HG03520 (cell line): ENCODE results near the gene GRAMD1B.
"Not testable (repeated sequence)": the region's sequence is repeated elsewhere in the genome, so short reads cannot be mapped to it uniquely, and the experiment has no call there.

Experiments used
- ATAC-seq: cut with Tn5 transposase; IDR thresholded peaks from one replicate; pipeline ENCODE4 v1.9.1; 2021; ENCODE audit warnings: mild to moderate bottlenecking, moderate library complexity; ENCODE audit not compliant: unreplicated experiment

The GRAMD1B gene

DNA sequence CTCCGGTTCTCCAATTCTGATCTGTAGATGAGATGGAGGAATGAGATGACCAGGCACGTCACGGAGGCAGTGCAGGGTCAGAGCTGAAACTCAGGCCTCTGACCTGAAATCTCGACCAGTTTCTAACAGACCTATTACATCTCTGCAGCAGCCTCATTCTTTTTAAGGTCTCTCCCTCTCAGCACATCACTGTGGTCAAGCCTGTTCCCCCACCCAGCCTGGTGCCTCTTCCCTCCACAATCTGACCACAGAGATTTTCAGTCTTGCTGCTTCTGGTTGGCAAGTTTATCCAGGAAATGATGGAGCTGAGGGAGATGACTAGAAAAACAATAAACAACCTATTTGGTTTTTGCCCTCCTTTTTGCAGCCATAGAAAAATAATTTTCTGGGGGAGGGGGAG lies 9.5 kb downstream of the GRAMD1B start:
- ATAC-seq: no peak

DNA sequence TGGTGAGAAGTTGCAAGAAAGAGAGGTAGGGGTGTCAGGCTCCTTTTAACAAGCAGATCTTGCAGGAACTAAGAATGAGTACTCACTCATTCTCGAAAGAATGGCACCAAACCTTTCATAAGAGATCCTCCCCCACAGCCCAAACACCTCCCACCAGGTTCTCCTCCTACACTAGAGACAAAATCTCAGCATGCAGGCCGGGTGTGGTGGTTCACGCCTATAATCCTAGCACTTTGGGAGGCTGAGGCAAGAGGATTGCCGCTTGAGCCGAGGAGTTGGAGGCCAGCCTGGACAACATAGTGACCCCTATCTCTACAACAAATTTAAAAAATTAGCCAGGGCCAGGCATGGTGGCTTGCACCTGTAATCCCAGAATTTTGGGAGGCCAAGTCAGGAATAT lies 11.1 kb downstream of the GRAMD1B start:
- ATAC-seq: no peak

DNA sequence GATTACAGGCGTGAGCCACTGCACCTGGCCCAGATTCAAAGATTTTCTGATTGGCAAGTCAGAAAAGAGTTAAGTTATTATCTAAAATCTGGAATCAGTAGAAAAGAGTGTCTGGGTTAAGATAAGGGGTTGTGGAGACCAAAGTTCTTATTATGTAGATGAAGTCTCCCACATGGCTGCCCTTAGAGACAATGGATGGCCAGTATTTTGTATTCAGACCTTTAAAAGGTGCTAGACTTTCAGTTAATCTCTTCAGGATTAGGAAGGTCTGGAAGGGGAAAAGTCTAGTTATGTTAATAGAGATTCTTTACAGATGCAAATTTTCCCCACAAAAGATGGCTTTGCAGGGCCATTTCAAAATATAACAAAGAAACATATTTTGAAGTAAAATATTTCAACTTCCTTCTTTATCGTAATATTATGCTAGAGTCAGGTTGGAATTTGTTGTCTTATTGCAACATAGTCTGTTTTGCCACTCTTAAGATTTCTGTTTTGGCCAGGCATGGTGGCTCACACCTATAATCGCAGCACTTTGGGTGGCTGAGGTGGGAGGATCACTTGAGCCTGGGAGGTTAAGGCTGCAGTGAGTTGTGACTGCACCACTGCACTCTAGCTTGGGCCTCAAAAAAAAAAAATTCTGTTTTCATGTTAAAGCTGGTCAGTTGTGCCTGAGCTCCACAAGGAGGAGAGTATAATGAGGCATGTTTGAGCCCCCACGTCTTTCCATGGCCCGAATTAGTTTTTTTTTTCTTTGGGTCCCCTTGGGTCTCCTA lies 14.0 kb downstream of the GRAMD1B start:
- no peak for ATAC-seq

DNA sequence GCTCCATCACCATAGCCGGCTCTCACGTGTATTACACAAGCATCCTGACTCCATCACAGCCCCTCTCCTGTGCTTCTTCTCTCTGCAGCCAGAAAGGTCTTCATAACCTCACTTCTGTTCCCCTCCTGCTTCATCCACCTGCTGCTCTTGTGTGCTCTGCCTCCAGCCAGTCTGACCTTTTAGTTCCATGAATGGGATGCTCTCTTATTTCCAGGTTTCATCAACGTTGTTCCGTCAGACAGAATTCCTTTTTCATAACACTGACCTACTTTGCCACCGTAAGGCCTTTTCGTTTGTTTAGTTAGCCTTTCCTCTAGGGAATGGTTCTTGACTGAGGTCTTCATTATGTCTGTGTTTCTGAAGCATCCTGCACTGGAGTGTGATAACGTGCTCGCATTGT lies 18.8 kb downstream of the GRAMD1B start:
- ATAC-seq: no peak

DNA sequence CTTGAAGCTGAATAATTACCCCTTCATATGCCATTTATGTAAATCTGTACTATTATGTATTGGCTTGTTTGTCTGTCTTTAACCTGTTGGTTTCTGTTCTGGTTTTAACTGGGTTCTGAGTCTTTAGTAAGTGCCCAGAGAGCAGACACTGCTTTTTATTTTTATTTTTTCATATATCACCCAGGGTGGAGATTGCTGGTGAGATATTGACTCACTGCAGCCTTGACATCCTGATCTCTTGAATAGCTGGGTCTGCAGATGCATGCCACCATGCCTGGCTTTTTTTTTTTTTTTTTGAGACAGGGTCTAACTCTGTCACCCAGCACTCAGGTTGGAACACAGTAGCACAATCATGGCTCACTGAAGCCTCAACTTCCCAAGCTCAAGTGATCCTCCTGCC lies 19.4 kb downstream of the GRAMD1B start:
- no peak for ATAC-seq

DNA sequence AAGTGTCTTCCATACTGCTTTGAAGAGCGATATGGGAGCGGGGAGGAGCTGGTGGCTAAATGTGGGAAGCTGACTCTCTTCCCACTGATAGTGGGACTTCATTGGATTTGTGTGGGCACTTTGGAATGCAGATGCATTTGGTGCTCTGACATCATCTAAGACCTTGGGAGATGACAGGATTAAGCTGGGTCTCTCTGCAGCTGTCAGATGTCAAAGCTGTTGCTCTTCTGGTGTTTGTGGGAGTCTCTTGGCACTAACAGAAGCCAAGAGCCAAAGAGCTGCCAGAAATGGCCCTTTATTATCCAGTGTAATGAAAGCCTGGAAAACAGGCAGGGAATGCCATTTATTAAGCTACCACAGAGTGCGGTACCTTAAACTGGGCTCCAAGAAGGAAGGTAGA lies 20.6 kb downstream of the GRAMD1B start:
- ATAC-seq: no peak

DNA sequence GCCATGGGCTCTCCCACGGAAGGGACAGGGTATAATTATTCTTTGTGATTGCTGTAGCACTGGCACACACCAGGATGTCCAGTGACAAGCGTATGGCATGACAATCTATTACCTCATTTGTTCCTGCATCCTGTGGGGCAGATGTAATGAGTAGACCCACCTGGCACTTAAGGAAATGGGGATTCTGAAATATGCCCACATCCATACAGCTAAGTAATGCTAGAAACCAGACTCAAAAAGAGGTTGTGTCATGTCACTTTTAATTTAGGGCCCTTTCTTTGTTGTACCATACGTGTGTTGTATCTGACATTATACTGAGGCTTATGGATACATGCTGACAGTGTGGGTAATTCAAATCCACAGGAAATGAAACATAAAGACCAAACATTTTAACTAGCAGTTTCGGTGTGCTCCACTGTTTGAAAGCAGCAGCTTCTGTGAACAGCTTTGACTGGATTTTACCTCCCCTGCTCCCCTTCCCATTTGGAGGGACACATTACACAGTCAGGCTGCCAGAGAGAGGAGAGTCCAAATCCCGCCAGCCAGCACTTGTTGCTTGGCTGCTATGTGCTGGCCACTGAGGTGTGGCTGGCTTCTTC lies 21.2 kb downstream of the GRAMD1B start:
- ATAC-seq: no peak

DNA sequence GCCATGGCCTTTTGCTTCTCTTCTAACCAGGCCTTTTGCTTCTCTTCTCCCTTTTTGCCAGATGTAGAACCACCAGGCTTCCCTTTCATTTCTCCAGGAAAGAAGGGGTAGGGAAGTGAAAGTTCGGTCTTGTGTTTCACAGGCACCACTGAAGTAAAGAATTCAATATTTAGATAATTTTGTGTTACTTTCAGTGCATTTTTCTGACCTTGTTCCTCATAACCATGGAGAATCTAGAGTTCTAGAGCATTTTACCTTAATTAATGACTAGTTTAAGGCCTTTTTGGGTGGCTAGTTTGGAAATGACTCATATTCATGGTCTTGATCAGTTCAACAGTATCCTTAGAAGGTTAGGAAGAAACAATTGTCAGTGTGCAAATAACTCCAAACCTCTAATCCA lies 22.7 kb downstream of the GRAMD1B start:
- no peak for ATAC-seq

DNA sequence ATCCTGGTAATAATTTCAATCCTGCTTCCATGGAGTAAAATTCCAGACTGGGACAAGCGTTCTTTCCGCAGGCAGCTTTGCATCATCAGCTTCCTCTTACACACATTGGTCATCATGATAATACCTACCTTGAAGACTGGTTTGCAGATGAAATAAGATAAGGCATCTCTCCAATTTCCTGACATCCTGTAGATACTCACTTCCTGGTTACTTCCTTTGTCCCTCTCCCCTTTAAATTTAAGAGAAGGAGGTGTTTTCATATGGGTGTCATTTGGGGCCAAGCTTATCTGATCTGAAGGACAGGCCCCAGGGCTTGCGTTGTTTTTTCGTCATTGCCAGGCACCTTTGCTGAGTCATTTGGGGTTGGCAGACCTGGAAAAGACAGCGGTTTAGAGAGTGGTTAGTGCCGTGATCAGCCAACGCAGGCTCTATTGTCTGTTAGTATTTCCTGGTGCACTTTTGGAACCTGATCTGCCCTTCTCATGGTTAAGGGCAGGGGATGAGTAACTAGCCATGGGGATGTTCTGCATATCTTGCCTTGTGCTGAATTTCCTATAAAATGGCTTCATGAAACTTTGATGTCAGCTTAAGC lies 24.1 kb downstream of the GRAMD1B start:
- ATAC-seq: no peak

DNA sequence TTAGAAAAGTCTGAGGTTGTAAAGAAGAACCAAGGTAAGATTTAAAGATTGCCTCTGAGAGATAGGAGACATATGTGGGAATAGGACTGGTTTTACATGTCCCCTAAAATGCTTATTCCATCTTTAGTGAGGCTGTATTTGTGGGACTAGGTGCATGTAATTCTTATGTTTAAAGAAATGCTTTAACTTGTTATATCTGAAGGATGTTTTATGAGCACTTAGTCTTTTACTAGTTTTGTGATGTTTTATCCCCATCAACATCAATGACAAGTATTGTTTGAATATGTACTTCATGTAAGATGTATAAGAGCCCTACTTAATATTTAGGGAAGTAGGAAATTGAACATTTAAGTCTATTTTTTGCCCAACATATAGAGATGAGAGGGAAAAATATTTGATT lies 24.7 kb downstream of the GRAMD1B start:
- ATAC-seq: no peak

DNA sequence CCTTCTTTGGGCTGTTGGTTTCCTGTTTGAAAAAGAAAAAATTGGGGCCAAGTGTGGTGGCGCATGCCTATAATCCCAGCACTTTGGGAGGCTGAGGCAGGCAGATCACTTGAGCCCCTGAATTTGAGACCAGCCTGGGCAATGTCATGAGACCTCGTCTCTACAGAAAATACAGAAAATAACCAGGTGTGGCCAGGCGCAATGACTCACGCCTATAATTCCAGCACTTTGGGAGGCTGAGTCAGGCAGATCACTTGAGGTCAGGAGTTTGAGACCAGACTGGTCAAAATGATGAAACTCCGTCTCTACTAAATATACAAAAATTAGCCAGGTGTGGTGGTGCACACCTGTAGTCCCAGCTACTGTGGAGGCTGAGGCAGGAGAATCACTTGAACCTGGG lies 26.4 kb downstream of the GRAMD1B start:
- not testable (repeated sequence) for ATAC-seq

DNA sequence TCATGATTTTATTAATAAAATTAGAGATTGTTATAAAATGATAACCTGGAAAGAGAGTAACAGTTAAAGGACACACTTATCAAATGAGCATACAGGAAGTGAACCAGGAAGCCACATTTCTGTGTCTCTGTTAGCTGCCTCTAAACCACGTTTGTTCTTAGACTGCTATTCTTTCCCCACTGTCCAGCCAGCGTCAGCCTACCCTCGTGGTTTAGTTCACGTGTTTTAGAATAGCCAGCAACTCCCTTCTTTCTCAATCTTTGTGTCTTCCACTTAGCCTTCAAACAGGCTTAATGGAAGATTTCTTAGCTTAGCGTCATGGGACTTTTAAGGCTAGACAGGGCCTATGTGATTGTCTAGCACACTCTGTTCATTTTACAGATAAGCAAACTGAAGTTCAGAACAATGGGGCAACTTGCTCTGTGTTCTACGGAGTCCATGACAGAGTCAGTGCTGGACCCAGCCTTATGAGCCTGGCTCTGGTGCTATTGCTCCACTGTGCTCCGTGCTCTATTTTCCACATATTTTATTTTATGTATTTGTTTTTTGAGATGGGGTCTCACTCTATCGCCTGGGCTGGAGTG lies 27.2 kb downstream of the GRAMD1B start:
- ATAC-seq: no peak

DNA sequence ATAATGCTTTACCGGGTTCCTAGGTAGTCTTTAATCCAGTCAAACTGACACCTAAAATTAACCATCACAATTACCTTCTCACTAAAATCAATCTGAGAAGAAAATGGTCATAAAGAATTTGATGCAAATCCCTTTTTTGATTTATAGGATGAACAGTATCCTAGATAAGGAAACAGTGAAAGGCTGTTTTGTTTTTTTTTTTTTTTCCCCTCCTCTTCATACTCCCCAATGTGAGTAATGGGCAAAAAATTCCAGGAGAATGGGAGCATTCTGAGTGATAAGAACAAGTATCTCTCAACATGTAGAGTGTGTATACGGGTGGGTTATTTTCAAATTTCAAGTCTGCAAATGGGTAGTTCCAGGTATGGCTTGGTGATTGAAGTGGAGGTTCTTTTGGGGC lies 28.4 kb downstream of the GRAMD1B start:
- no peak for ATAC-seq

DNA sequence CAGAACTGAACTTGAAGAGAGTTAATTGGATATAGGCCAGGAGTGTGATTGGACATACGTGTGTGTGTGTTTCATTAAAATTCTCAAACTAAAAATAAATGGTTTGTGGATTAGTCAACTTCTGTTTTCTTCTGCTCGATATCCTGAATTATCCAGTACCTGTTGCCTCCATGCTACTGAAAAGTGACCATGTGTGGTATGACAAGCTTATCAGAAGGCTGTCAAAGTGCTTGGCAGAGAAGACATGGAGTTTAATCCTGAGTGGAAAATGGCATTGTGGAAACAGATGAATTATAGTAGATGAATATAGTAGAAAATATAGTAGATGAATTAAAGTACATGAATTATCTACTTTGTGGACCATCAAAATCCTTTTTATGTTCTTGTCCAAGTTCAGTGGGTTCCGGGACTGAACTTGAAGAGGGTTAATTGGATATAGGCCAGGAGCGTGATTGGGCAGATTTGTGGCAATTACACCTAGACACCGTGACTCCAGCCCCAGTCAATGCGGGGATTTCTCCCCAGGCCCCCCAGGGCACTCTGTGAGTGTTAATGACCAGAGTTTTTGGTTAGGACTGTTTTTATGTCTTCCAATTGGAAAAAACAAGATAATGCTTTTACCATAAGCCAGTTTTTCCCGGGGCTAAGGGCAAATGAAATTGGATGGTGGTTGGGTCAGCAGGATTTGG lies 30.1 kb downstream of the GRAMD1B start:
- ATAC-seq: no peak

DNA sequence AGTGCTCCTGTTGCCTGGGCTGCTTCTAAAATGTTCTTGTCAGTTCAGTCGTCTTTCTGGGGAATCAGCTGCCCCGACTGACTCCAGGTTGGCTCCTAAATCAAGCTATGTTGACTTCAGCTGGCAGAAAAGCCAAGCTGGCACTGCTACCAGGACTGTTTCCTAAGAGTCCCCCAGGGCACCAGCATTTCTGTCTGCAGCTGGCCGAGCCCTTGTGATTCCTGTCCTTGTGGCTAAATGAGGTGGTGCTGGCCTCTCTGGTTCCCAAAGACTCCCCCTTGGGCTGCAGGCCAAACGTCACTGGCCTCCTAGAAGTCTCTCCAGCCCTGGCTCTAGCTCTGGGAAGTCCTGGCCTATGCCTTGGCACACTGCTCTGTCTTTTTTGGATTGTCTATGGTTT lies 31.1 kb downstream of the GRAMD1B start:
- no peak for ATAC-seq

DNA sequence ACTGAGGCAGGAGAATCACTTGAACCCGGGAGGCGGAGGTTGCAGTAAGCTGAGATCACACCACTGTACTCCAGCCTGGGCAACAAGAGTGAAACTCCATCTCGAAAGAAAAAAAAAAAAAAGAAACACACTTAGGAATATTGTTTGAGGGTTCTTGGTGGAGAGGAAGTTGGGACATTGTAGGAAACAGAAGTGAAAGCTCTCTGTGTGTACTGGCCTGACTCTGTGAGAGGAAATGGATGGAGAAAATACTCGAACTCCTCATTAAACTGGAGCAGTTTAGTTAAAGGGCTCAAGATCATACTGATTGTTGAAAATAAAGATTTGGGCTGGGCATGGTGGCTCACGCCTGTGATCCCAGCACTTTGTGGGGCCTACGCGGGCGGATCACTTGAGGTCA lies 35.6 kb downstream of the GRAMD1B start:
- ATAC-seq: not testable (repeated sequence)

DNA sequence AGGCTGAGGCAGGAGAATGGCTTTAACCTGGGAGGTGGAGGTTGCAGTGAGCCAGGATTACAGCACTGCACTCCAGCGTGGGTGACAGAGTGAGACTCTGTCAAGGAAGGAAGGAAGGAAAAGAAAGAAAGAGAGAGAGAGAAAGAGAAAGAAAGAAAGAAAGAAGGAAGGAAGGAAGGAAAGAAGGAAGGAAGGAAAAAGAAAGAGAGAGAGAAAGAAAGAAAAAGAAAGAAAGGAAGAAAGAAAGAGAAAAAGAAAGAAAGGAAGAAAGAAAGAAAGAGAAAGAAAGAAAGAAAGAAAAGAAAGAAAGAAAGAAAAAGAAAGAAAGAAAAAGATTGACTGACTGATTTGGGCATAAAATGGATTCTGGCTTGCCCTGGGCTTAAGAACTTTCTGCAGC lies 36.1 kb downstream of the GRAMD1B start:
- not testable (repeated sequence) for ATAC-seq

DNA sequence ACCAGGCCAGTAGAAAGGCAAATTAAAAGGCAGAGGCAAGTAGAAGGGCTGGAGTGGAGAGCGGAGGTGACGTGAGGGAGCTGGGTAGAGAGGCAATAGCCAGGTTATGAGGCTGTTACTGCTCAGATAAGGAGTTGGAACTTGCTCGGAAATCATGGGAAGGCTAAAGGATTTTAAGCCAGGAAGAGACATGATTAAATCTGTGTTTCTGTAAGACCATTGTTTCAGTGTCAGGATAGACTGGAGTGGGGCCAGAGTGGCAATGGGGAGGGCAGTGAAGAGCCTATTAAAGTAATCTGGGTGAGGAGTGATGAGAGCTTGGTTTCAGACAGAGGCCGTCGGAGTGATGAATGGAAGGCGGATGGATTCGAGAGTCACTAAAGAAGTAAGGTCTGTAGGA lies 39.0 kb downstream of the GRAMD1B start:
- ATAC-seq: no peak

DNA sequence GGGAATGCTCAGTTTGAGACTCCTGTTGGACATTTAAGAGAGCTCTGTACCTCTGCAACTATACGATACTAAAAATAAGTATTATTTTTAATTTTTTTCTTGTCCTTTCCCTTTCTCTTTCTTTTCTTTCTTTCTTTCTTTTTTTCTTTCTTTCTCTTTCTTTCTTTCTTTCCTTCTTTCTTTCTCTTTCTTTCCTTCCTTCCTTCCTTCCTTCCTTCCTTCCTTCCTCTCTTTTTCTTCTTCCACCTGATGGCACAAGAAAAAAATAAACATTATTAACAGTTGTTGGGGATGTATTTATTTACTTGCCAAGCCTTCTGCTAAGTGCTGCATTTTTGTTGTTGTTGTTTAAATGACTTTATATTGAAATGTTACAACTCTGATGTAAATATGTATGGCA lies 39.5 kb downstream of the GRAMD1B start:
- no peak for ATAC-seq

DNA sequence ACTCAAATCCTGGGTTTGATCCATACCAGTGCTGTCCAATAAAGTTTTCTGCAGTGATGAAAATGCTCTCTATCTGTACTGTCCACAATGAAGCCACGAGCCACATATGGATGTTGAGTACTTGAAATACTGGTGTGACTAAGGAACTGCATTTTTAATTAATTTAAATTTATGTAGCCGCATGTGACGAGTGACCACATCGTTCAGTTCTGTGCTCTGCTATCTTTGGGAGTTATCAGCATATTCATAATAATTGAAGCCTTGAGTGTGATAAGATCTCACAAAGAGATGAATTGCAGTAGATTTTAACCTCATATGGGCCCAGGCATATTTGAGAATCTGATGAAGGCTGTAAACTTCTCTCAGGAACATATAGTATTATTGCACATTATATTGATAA lies 40.8 kb downstream of the GRAMD1B start:
- ATAC-seq: no peak

DNA sequence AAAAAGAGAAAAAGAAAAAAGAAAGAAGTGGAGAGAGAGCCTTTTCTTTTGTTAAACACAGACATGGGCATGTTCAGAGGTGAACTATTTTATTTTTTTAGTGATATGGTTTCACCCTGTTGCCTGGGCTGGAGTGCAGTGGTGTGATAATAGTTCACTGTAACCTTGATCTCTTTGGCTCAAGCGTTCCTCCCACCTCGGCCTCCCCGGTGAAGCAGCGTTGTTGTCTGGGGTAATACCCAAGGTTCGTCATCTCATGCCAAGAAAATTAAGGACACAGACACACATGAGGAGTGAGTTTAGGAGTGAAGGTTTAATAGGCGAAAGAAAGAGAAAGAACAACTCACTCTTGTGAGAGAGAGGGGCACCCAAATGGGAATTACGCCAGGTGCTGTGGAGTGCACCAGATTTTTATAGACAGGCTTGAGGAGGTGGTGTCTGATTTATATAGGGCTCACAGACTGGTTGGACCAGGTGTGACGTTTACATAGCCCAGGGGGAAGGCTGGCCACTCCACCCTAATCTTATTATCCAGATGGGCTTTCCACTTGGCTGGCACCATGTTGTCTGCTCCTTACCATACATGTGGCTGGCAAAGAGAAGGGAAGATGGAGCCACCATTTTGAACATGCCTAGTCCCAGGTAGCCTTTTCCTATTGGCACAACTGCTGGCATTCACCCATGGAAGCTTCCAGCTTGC lies 42.3 kb downstream of the GRAMD1B start:
- no peak for ATAC-seq
